Left lobe of liver (tissue), 2 donors: ENCODE results near the gene TIMP2. TPM values are rescaled to one million over a fixed set of nuclear protein-coding genes. Genes with fewer than 3 reads are reported as not detected.
"Not testable (repeated sequence)": the region's sequence is repeated elsewhere in the genome, so short reads cannot be mapped to it uniquely, and the experiment has no call there.

Source experiments
- ATAC-seq: fragments of 200-7000 bp; cut with Tn5 transposase; one replicate; pipeline ENCODE4 v1.9.1; 2020; ENCODE audit warnings: mild to moderate bottlenecking, moderate library complexity
- DNase-seq: peaks from one replicate; pipeline ENCODE4 v3.0.0-alpha.2; 2020; ENCODE audit warnings: low spot score
- total RNA-seq: library from RNA; stranded (reverse); gene quantifications from one replicate; pipeline ENCODE4 v1.2.1, GENCODE V29; 2021
- donor health status: DM: no; HTN: no; CAD: no; lungs with moderate emphysema.
- donor health status: DM: no; HTN: yes; CAD: no.

The TIMP2 gene
- total RNA-seq = 26.4 TPM

- peak; percentile 79 for DNase-seq
- ATAC-seq = peak; percentile 69
Measured at GRCh38 chr17:78925234-78925633, at the start of gene TIMP2. TIMP2 (minus strand) TSS chr17:78925387; CDS start chr17:78925088, 299 bp downstream.

GRCh38 chr17:78973792-78974520 lies 48.8 kb upstream of the TIMP2 start:
- ATAC-seq (no peak), DNase-seq (no peak)

- no peak for ATAC-seq
- DNase-seq = no peak
Measured at GRCh38 chr17:78973196-78973595, 48.0 kb upstream of the TIMP2 start.

GRCh38 chr17:78972507-78973105 lies 47.4 kb upstream of the TIMP2 start:
- DNase-seq (no peak), ATAC-seq (no peak)

- ATAC-seq (no peak), DNase-seq (no peak)
Measured at GRCh38 chr17:78971756-78972506, 46.7 kb upstream of the TIMP2 start.

GRCh38 chr17:78970834-78971755 lies 45.9 kb upstream of the TIMP2 start:
- ATAC-seq (peak; percentile 70), DNase-seq (peak; percentile 74)

GRCh38 chr17:78969865-78970264 lies 44.7 kb upstream of the TIMP2 start:
- DNase-seq (no peak), ATAC-seq (no peak)

GRCh38 chr17:78967782-78968362 lies 42.7 kb upstream of the TIMP2 start:
- DNase-seq (no peak), ATAC-seq (no peak)

- ATAC-seq (no peak), DNase-seq (no peak)
Measured at GRCh38 chr17:78966910-78967600, 41.9 kb upstream of the TIMP2 start.

GRCh38 chr17:78966123-78966813 lies 41.1 kb upstream of the TIMP2 start:
- ATAC-seq (no peak), DNase-seq (no peak)

- ATAC-seq = no peak
- DNase-seq = no peak
Measured at GRCh38 chr17:78965491-78965924, 40.3 kb upstream of the TIMP2 start.

GRCh38 chr17:78963378-78963777 lies 38.2 kb upstream of the TIMP2 start:
- ATAC-seq = no peak
- no peak for DNase-seq

- ATAC-seq, DNase-seq: not testable (repeated sequence)
Measured at GRCh38 chr17:78962984-78963348, 37.8 kb upstream of the TIMP2 start.

GRCh38 chr17:78962345-78962983 lies 37.3 kb upstream of the TIMP2 start:
- peak; percentile 73 for ATAC-seq
- no peak for DNase-seq

GRCh38 chr17:78961571-78961970 lies 36.4 kb upstream of the TIMP2 start:
- DNase-seq = no peak
- no peak for ATAC-seq

GRCh38 chr17:78960928-78961327 lies 35.7 kb upstream of the TIMP2 start:
- DNase-seq = no peak
- ATAC-seq = no peak

GRCh38 chr17:78959803-78960202 lies 34.6 kb upstream of the TIMP2 start:
- ATAC-seq = no peak
- DNase-seq = no peak

- no peak for DNase-seq
- no peak for ATAC-seq
Measured at GRCh38 chr17:78958641-78959127, 33.5 kb upstream of the TIMP2 start.

GRCh38 chr17:78957128-78957527 lies 31.9 kb upstream of the TIMP2 start:
- ATAC-seq = no peak

More at GRCh38 chr17:78957128-78957527, 31.9 kb upstream of the TIMP2 start:
- no peak for DNase-seq
